CD4-positive, alpha-beta T cell (primary cell): Measurements from ENCODE around the gene PCDHGA2. TPM values are rescaled to one million over a fixed set of nuclear protein-coding genes. Genes with fewer than 3 reads are reported as not detected.
A peak's percentile ranks its signal among the peaks of the same experiment; 100 is the strongest.

Experiments
- ATAC-seq: fragments of 200-7000 bp; cut with Tn5 transposase; one replicate; pipeline ENCODE4 v1.10.0; 2022; ENCODE audit warnings: mild to moderate bottlenecking; ENCODE audit not compliant: poor library complexity
- CTCF ChIA-PET: fragments of 350-600 bp; sonication (Branson Sonifier 250); formaldehyde crosslinking; loops from one replicate; lab custom pipeline; 2021; ENCODE audit warnings: antibody characterized with exemption, inconsistent platforms; lab: Charles Lee
- POLR2A ChIA-PET: fragments of 350-600 bp; sonication (Branson Sonifier 250); formaldehyde crosslinking; loops from one replicate; lab custom pipeline; 2021; ENCODE audit warnings: antibody characterized with exemption, inconsistent platforms; lab: Charles Lee
- DNase-seq, 14 experiments: peaks; one replicate each; pipeline ENCODE4 v3.0.0-alpha.2; 2013 to 2020; ENCODE audit warnings: mixed read lengths in 2 of 14
- H3K27ac ChIP-seq, 2 donors: one replicate each; pipeline versions ENCODE4 v1.5.1 to v1.7.0; 2013; ENCODE audit warnings: low read length in 2 of 2, low read depth in 1 of 2, mild to moderate bottlenecking in 1 of 2
- H3K27me3 ChIP-seq, 2 experiments: 1 replicate in 1 of 2; 2 replicates in 1 of 2; pipeline versions ENCODE4 v1.6.1 to v1.7.0; 2013; ENCODE audit warnings: low read length in 2 of 2, control low read depth in 1 of 2, mild to moderate bottlenecking in 1 of 2, moderate library complexity in 1 of 2; ENCODE audit not compliant: insufficient read depth in 2 of 2, control insufficient read depth in 1 of 2
- H3K36me3 ChIP-seq: one replicate; pipeline ENCODE4 v1.6.1; 2013; ENCODE audit warnings: low read length, control low read depth; ENCODE audit not compliant: insufficient read depth
- H3K4me1 ChIP-seq: one replicate; pipeline ENCODE4 v1.6.1; 2013; ENCODE audit warnings: low read length, control low read depth; ENCODE audit not compliant: insufficient read depth
- H3K4me3 ChIP-seq: one replicate; pipeline ENCODE4 v1.5.1; 2013; ENCODE audit warnings: mild to moderate bottlenecking, low read length, moderate library complexity
- H3K9me3 ChIP-seq, 2 experiments: 1 replicate in 1 of 2; 2 replicates in 1 of 2; pipeline versions ENCODE4 v1.6.1 to v1.7.0; 2013; ENCODE audit warnings: low read length in 2 of 2, mild to moderate bottlenecking in 2 of 2, control low read depth in 1 of 2, moderate library complexity in 1 of 2; ENCODE audit not compliant: control insufficient read depth in 1 of 2, insufficient read depth in 1 of 2
- H3K27ac Mint-ChIP-seq: one replicate; pipeline ENCODE4 v1.8.0; 2020; ENCODE audit warnings: mixed read lengths
- H3K27me3 Mint-ChIP-seq: one replicate; pipeline ENCODE4 v1.8.0; 2021; ENCODE audit warnings: mixed read lengths
- H3K36me3 Mint-ChIP-seq: one replicate; pipeline ENCODE4 v1.8.0; 2021; ENCODE audit warnings: low read depth, mixed read lengths
- H3K4me1 Mint-ChIP-seq: one replicate; pipeline ENCODE4 v1.8.0; 2021; ENCODE audit warnings: low read depth, mixed read lengths
- H3K4me3 Mint-ChIP-seq: one replicate; pipeline ENCODE4 v1.8.0; 2020; ENCODE audit warnings: mild to moderate bottlenecking, mixed read lengths
- H3K9me3 Mint-ChIP-seq: one replicate; pipeline ENCODE4 v1.8.0; 2020; ENCODE audit warnings: mixed read lengths
- CTCF ChIP-seq: fragments of 200-600 bp; IDR thresholded peaks from one replicate; pipeline ENCODE4 v1.8.0; 2022; ENCODE audit warnings: antibody characterized with exemption, mild to moderate bottlenecking
- intact Hi-C, 2 experiments: fragments of 100-400 bp; cut with DNase I in 1 of 2; cut with micrococcal nuclease in 1 of 2; formaldehyde crosslinking; loops; one replicate each; pipeline versions ENCODE4 v1.15.1 to v1.9.0; 2023 to 2025; cut with DNase I, micrococcal nuclease
- total RNA-seq, 174 experiments: library from RNA in 2 of 174; stranded (reverse) in 2 of 174; gene quantifications; one replicate each; pipeline ENCODE4 v1.2.3 and lab custom pipeline; 2021 to 2026

Gene PCDHGA2
- total RNA-seq, 2 experiments from 2014 or later = not detected

DNA sequence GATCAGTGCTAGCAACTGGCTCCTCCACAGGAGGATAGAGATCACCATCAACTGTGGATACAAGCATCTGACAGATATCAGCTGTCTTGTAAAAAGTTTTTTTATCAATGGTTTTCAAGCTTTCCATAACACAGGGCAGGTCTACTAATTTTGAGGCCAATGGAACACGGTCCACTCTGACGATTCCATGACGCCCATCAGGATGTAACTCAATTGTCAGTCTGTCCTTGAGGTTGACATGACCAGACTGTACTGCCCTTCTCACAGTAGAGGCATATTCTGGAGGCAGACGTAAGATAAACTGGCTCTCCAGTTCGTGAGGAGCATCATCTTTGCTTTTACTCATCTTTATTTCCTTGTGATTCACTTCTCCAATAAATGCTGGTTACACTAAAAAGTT lies 18.9 kb upstream of the PCDHGA2 start:
- peaks cover 43 to 69% of the 10 kb centered on the region in 2 experiments for H3K9me3 ChIP-seq
- Mint-ChIP-seq H3K27ac (peak overlapping the region; percentile 97), H3K27me3 (no peaks in the 10 kb centered on the region), H3K9me3 (peaks cover 21% of the 10 kb centered on the region), H3K4me3 (peak overlapping the region; percentile 95), H3K36me3 (peaks cover 83% of the 10 kb centered on the region), H3K4me1 (peaks cover 41% of the 10 kb centered on the region)
- DNase-seq (no peak), ATAC-seq (no peak)
- ChIA-PET CTCF (interaction anchor here (0.6 to 2.9 kb wide), 22 partner anchors 11 to 318 kb away, joined by 3 to 23 read pairs (median 4); partner anchors contain the start of genes DIAPH1, HDAC3, PCDHB14 and PCDHGA1), POLR2A (interaction anchor here (0.7 to 2.7 kb wide), 23 partner anchors 9 to 1053 kb away, joined by 3 to 32 read pairs (median 5); partner anchors contain the start of genes ANKHD1, DELE1, DIAPH1 and EIF4EBP3)
- peak overlapping the region; percentile 78 for H3K4me3 ChIP-seq
- peaks cover 14% of the 10 kb centered on the region for H3K4me1 ChIP-seq
- H3K27me3 ChIP-seq = no peaks in the 10 kb centered on the region
- H3K27ac ChIP-seq = no peak overlapping the region
- H3K36me3 ChIP-seq = peaks cover 13% of the 10 kb centered on the region
- intact Hi-C loops = loop anchor here (1.0 to 10.0 kb wide), 5 partner anchors 95 to 775 kb away; partner anchors contain the start of genes PCDHGA10 (in 1 of the 2) and PCDHGB7 (in 1 of the 2)
- no peak for TF ChIP-seq CTCF

DNA sequence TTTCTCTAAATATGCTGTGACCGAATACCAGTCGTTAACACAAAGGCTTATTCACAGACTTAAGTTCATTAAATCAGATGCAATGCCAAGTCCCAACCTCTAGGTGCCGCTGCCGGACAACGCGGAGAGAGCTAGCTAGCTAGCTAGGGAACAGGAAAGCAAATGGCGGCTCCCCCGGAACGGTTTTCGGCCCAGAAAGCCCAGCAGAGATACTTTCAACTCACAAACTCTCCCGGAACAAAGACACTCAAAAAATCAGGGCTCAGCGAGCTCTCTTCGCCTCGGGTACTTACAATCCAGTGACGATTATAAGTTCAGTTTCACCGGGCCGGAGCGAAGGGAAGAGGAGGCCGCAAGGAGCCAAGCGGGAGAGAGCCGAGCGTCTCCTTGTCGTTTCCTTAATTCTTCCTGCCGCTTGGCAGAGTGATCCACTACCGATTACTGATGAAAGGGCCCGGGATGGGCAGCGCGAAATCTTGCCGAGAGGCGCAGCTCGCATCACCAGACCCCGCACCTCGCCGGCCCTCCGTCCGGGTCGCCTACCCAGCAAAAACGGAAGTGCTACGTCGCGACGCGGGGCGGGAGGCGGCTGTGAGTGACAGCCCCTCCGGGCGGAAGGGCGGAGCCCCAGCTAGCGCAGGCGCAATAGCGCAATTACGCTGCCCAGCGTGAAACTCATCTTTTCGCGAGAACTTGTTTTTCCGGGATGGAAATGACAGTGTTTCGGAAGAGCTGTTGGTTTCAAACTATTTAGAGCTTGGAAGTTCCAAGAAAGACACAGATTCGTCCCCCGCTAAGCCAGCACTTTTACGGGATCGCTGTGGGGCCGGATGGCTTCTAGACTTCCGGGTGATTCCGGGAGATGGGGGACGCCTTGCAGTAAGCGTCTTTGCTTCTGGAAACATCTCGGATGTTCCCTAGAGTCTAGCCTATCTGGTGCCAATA lies 18.1 kb upstream of the PCDHGA2 start, which contains the start of gene TAF7:
Gene TAF7, minus strand, starts transcription at position 560 of the 945 bp plus-strand sequence. CDS start 740 bp downstream, outside the sequence.
- Histone ChIP-seq H3K4me1 (peaks cover 14% of the 10 kb centered on the region), H3K4me3 (peak within 1 kb of the TSS; percentile 78), H3K9me3 (peaks cover 43 to 61% of the 10 kb centered on the region in 2 experiments), H3K27me3 (no peaks in the 10 kb centered on the region), H3K36me3 (peaks cover 13% of the 10 kb centered on the region), H3K27ac (peak within 1 kb of the TSS; percentile 93 to 99)
- peak; percentile 80 for TF ChIP-seq CTCF
- ChIA-PET CTCF (interaction anchor here (0.6 to 2.9 kb wide), 22 partner anchors 10 to 318 kb away, joined by 3 to 23 read pairs (median 4); partner anchors contain the start of genes DIAPH1, HDAC3, PCDHB14 and PCDHGA1), POLR2A (interaction anchor here (0.7 to 2.7 kb wide), 26 partner anchors 8 to 1053 kb away, joined by 3 to 32 read pairs (median 5); partner anchors contain the start of genes ANKHD1, DELE1, DIAPH1 and EIF4EBP3)
- ATAC-seq (peak; percentile 87), DNase-seq (peak; percentile 85 to 96 (median 91))
- H3K27me3 Mint-ChIP-seq = no peaks in the 10 kb centered on the region
- peak within 1 kb of the TSS; percentile 97 for H3K27ac Mint-ChIP-seq
- peaks cover 14% of the 10 kb centered on the region for H3K9me3 Mint-ChIP-seq
- H3K4me3 Mint-ChIP-seq = peak within 1 kb of the TSS; percentile 95
- intact Hi-C loops = loop anchor here (1.0 to 10.0 kb wide), 5 partner anchors 94 to 774 kb away; partner anchors contain the start of genes PCDHGA10 (in 1 of the 2) and PCDHGB7 (in 1 of the 2)
- peaks cover 37% of the 10 kb centered on the region for H3K4me1 Mint-ChIP-seq
- peaks cover 78% of the 10 kb centered on the region for H3K36me3 Mint-ChIP-seq

DNA sequence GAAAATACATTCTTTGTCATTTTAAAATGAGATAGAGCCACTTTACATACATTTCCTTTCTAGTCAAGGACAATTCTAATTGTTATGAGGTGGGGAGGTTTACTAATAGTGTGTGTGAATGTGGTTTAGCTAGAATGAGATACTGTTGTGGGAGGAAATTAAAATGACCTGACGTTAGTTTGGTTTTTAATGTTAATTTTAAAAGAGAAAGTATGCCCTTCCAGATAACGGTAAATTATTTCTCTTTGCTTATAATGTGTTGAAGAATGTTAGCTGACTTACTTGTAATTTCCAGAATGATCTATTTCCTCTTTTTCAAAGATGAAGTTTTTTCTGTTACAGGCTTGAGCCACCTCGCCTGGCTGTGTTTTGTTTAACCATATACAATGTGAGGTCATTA lies 16.3 kb upstream of the PCDHGA2 start:
- ATAC-seq (no peak), DNase-seq (no peak)
- peaks cover 41 to 44% of the 10 kb centered on the region in 2 experiments for H3K9me3 ChIP-seq
- no peak overlapping the region for H3K4me3 ChIP-seq
- ChIA-PET POLR2A (no interaction called here), CTCF (interaction anchor here (1.1 kb wide), 2 partner anchors 8 to 242 kb away, joined by 3 read pairs; partner anchors contain the start of gene PCDHGA1)
- peaks cover 13% of the 10 kb centered on the region for H3K36me3 ChIP-seq
- H3K27ac ChIP-seq = no peak overlapping the region
- no peaks in the 10 kb centered on the region for H3K27me3 ChIP-seq
- H3K27me3 Mint-ChIP-seq = peaks cover 13% of the 10 kb centered on the region
- intact Hi-C loops = loop anchor here (2.0 to 10.0 kb wide), 4 partner anchors 93 to 773 kb away; partner anchors contain the start of genes PCDHGA10 (in 1 of the 2) and PCDHGB7 (in 1 of the 2)
- H3K27ac Mint-ChIP-seq = peak overlapping the region; percentile 97
- H3K9me3 Mint-ChIP-seq = peaks cover 10% of the 10 kb centered on the region
- H3K4me1 ChIP-seq = peaks cover 20% of the 10 kb centered on the region
- peaks cover 73% of the 10 kb centered on the region for H3K36me3 Mint-ChIP-seq
- TF ChIP-seq CTCF = no peak
- H3K4me3 Mint-ChIP-seq = peak overlapping the region; percentile 60
- peaks cover 44% of the 10 kb centered on the region for H3K4me1 Mint-ChIP-seq
